ENCODE measurements around the gene S100A10.

The S100A10 gene

GRCh38 chr1:151935894-151936602 lies 57.6 kb downstream of the S100A10 start:
- DNase-seq (ENCODE audit: low read depth in 3 of 3), result no peak

GRCh38 chr1:151935154-151935553 lies 58.5 kb downstream of the S100A10 start:
- DNase-seq (ENCODE audit: low read depth in 3 of 3), result no peak

DNA sequence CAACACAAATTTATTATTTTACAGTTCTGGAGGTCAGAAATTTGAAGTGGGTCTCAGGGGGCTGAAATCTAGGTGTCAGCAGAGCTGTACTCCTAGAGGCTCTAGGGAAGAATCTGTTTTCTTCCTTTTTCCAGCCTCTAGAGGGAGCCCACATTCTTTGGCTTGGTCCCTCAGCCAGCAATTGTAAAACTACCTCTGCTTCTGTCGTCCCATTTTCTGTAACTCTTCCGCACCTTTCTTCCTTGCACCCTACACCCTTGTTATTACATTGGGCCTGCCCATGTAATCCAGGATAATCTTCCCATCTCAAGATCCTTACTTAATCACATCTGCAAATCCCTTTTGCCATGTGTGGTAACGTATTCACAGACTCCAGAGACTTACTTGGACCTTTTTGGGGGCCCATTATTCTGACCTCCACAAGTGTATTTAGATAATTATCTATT lies 59.6 kb downstream of the S100A10 start:
- peak in 1 of 3 donors; percentile 27 for DNase-seq (ENCODE audit: low read depth in 3 of 3)

Data from stimulated activated CD4-positive, alpha-beta T cell treated with anti-CD3 and anti-CD28 coated beads, TNF-alpha, amount 100 ng/mL, for 48 hours (primary cell).